Prostate gland (tissue), 2 donors: ENCODE data around the gene NOC2L. TPM values are rescaled to one million over a fixed set of nuclear protein-coding genes. Genes with fewer than 3 reads are reported as not detected.
A peak's percentile ranks its signal among the peaks of the same experiment; 100 is the strongest.

Experiments used
- DNase-seq: peaks from one replicate; pipeline ENCODE4 v3.0.0-alpha.2; 2019; ENCODE audit warnings: low spot score
- H3K27ac ChIP-seq, 2 donors: fragments of 200-600 bp; sonication (generic); 2 replicates each; pipeline ENCODE4 v1.5.1; 2017 to 2019
- H3K27me3 ChIP-seq: fragments of 200-600 bp; sonication (generic); replicated peaks from 2 replicates; pipeline ENCODE4 v1.5.1; 2019; ENCODE audit not compliant: insufficient read depth
- H3K36me3 ChIP-seq, 2 donors: fragments of 200-600 bp; sonication (generic); 1 replicate in 1 of 2; 2 replicates in 1 of 2; pipeline versions ENCODE4 v1.5.1 to v1.8.1; 2017 to 2019
- H3K4me1 ChIP-seq: fragments of 200-600 bp; sonication (generic); replicated peaks from 2 replicates; pipeline ENCODE4 v1.5.1; 2019
- H3K4me3 ChIP-seq, 2 donors: fragments of 200-600 bp; sonication (generic); 2 replicates each; pipeline ENCODE4 v1.5.1; 2017 to 2019
- H3K9me3 ChIP-seq: fragments of 200-600 bp; sonication (generic); 2 replicates; pipeline ENCODE4 v1.5.1; 2017
- POLR2A ChIP-seq: fragments of 450-650 bp; IDR thresholded peaks from one replicate; pipeline ENCODE4 v1.6.1; 2016; ENCODE audit warnings: antibody characterized with exemption, mild to moderate bottlenecking
- POLR2AphosphoS5 ChIP-seq: sonication (generic); formaldehyde crosslinking; IDR thresholded peaks from one replicate; pipeline ENCODE4 v1.6.1; 2017; ENCODE audit warnings: antibody characterized with exemption
- WGBS: methylation state at CpG from one replicate; pipeline ENCODE4 v1.1.5; 2018; 5-methylcytosine and 5-hydroxymethylcytosine counted together
- intact Hi-C: fragments of 100-400 bp; cut with DNase I; formaldehyde crosslinking; loops from one replicate; pipeline ENCODE4 v1.14.2; 2022
- total RNA-seq, 2 donors: library from RNA; depleted of rRNA; stranded (reverse); fragments of >200 nt; gene quantifications; one replicate each; pipeline ENCODE4 v1.1.0, GENCODE V29; 2016
- TF ChIP-seq, protein P1 (sequence below), 4 experiments: fragments of 200-600 bp in 2 of 4; fragments of 450-650 bp in 2 of 4; sonication (generic) in 2 of 4; IDR thresholded peaks; 1 replicate in 3 of 4; 2 replicates in 1 of 4; pipeline ENCODE4 v1.5.1; 2016 to 2019; ENCODE audit warnings: antibody characterized with exemption in 4 of 4, mild to moderate bottlenecking in 2 of 4, moderate library complexity in 2 of 4

NOC2L gene
- total RNA-seq, 2 donors from 2014 or later = 43.2 to 65.5 TPM

DNA sequence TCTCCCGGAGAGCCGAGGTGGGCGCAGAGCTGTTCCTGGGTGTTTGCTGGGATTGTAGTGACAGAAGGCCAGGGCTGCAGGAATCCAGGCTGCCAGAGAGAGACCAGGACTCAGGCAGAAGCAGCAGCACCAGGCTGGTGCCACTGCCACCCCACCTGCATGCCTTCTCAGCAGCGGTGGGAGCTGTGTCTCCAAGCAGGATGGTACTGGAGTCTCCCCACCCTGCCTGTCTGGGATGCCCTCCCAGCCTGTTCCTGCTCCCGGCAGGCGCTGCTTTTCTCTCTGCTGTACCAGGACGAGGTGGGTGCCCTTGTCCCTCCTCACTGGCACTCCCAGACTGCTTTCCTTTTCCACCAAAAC lies 45.3 kb upstream of the NOC2L start:
- WGBS = 86% methylated on average over 7 of the region's 7 CpGs
- Histone ChIP-seq H3K9me3 (no peaks in the 10 kb centered on the region), H3K4me3 (no peak overlapping the region), H3K4me1 (peaks cover 5% of the 10 kb centered on the region), H3K27ac (no peak overlapping the region), H3K27me3 (no peaks in the 10 kb centered on the region), H3K36me3 (no peaks in the 10 kb centered on the region)
- no peak for DNase-seq
- TF ChIP-seq POLR2AphosphoS5 (no peak), POLR2A (no peak)
- TF ChIP-seq, protein P1, sequence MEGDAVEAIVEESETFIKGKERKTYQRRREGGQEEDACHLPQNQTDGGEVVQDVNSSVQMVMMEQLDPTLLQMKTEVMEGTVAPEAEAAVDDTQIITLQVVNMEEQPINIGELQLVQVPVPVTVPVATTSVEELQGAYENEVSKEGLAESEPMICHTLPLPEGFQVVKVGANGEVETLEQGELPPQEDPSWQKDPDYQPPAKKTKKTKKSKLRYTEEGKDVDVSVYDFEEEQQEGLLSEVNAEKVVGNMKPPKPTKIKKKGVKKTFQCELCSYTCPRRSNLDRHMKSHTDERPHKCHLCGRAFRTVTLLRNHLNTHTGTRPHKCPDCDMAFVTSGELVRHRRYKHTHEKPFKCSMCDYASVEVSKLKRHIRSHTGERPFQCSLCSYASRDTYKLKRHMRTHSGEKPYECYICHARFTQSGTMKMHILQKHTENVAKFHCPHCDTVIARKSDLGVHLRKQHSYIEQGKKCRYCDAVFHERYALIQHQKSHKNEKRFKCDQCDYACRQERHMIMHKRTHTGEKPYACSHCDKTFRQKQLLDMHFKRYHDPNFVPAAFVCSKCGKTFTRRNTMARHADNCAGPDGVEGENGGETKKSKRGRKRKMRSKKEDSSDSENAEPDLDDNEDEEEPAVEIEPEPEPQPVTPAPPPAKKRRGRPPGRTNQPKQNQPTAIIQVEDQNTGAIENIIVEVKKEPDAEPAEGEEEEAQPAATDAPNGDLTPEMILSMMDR (IDR thresholded peaks at IDR 0.05) = no peak
- intact Hi-C loops = no loop called here

DNA sequence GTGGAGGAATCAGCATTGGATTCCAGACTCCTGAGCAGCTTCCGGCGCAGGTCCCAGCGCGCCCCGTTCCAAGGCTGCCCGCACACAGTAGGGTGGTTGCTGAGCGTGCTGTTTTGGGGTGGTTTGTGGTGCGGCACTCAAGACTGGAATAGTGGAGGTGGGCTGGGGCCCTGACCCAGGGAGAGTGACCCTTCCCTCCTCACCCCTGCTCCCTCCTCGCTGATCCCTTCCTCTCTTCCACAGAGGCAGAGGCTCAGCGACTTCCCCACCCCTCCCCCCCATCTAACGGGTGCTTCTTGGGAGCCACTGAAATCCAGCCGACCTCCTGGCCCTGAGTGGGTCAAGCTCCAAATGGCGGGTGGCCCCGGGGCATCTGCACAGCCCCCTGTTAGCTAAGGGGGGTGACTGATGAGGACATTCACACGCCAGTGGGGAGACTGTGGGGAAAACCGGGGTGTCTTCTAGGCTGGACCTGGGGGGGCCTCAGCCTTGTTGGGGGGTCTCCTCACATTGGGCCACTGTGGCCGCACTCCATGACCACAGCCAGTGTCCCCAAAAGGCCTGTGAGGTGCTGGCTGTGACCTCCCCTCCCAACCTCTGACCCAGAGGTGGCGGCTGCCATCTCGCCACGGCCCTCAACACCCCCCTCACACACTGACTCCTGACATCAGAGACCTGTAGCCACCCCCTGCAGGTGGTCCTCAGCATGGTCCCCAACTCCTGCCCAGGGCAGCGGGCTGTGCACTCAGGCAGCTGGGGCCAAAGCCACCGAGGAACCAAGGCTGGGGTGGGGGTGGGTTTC lies 44.8 kb upstream of the NOC2L start:
- no peaks in the 10 kb centered on the region for H3K27me3 ChIP-seq
- H3K36me3 ChIP-seq = no peaks in the 10 kb centered on the region
- DNase-seq = no peak
- intact Hi-C loops = no loop called here
- no peaks in the 10 kb centered on the region for H3K9me3 ChIP-seq
- WGBS = 86% methylated on average over 22 of the region's 22 CpGs
- H3K4me3 ChIP-seq = no peak overlapping the region
- H3K4me1 ChIP-seq = peaks cover 5% of the 10 kb centered on the region
- no peak for TF ChIP-seq POLR2AphosphoS5
- TF ChIP-seq, protein P1 (IDR thresholded peaks at IDR 0.05) = no peak
- TF ChIP-seq POLR2A = no peak
- H3K27ac ChIP-seq = no peak overlapping the region

DNA sequence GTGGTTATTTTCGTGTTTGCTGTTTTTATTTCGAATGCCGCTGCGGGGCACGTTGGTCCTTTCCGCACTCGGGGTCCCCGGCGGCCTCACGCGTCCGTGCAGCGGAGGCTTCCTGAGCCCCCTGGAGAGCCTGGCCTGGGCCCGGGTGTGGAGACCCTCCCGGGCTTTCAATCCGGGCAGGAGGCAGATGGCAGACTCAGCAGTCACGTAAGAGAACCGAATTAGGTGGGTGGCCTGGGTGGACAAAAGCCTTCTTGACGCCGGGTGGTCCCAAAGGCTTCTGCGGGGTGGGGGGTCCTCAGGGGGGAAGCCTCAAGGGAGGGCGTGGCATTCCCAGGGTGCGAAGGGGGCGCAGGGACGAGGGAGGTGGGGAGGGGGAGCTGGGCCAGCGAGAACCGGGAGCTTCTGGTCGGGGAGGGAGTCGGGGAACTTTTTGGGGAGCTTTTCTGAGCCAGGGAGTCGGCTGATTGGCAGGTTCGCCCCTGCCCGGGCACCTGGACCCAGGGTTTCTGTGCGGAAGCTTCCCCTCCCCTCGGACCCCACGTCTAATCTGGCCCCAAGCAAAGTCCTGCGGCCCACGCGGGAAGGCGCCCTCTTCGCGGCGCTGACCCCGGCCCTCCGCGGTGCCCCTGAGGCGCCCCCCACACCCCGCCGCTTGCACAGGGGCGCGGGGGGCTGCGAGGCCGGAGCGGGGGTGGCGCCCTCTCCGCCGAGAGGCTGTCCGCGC lies 42.2 kb upstream of the NOC2L start:
- DNase-seq = no peak
- Histone ChIP-seq H3K4me1 (peaks cover 9% of the 10 kb centered on the region), H3K27ac (peak overlapping the region; percentile 94 to 95), H3K36me3 (no peaks in the 10 kb centered on the region), H3K4me3 (peak overlapping the region; percentile 59 to 71), H3K27me3 (no peaks in the 10 kb centered on the region), H3K9me3 (no peaks in the 10 kb centered on the region)
- intact Hi-C loops = no loop called here
- WGBS = under 1% methylated on average over 55 of the region's 58 CpGs
- TF ChIP-seq, protein P1 (IDR thresholded peaks at IDR 0.05) = no peak
- TF ChIP-seq POLR2AphosphoS5 (no peak), POLR2A (no peak)

DNA sequence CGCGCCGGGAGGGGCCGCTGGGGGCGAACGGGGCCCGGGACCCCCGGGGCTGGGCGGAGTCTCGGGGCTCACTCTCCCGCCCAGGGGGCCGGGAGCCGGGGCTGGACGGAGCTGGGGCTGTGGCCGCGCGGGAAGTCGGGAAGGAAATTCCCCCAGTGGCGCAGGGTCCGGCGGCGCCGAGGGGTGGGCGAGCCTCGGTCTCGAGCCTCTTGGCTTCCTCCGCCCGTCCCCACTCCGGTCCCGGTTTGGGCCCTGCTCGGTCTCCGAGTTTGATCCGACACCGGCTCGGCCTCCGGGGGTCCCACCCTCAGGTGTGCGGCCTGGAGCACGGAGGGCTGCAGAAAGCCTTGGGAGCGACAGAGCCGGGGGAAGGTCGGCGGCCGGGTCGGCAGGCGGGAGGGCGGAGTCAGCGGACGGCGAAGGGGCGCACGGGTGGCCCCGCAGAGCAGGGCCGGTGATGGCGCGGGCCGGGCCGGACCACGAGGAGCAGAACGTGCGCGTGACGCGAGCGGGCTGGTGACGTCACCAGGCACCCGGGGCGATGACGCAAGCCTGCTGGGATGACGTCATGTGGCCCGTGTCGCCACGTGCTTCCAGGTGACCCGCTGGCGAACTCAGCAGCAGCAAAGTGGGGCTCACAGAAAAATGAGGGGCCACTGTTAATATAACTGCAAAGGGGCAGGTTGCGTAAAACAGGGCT lies 41.5 kb upstream of the NOC2L start:
- Histone ChIP-seq H3K27ac (peak overlapping the region; percentile 94 to 95), H3K36me3 (no peaks in the 10 kb centered on the region), H3K4me1 (peaks cover 6% of the 10 kb centered on the region), H3K27me3 (no peaks in the 10 kb centered on the region), H3K9me3 (no peaks in the 10 kb centered on the region), H3K4me3 (peak overlapping the region; percentile 59 to 71)
- DNase-seq = peak; percentile 71
- TF ChIP-seq, protein P1 (IDR thresholded peaks at IDR 0.05) = peak in 1 of 4 experiments; percentile 21
- TF ChIP-seq POLR2AphosphoS5 = peak; percentile 70
- TF ChIP-seq POLR2A = peak; percentile 59
- WGBS = 2% methylated on average over 53 of the region's 75 CpGs
- intact Hi-C loops = no loop called here
